Ovary (tissue), 9 donors: ENCODE measurements around the gene CD7. TPM values are rescaled to one million over a fixed set of nuclear protein-coding genes. Genes with fewer than 3 reads are reported as not detected.

Experiments used
- DNase-seq, 5 donors: peaks; one replicate each; pipeline ENCODE4 v3.0.0-alpha.2; 2019 to 2020
- H3K27ac ChIP-seq, 2 donors: fragments of 200-600 bp; one replicate each; pipeline versions ENCODE4 v1.5.1 to v1.8.0; 2019 to 2022
- H3K27me3 ChIP-seq: fragments of 200-600 bp; one replicate; pipeline ENCODE4 v1.8.0; 2022
- H3K36me3 ChIP-seq: fragments of 200-600 bp; sonication (generic); one replicate; pipeline ENCODE4 v1.5.1; 2019
- H3K4me1 ChIP-seq: one replicate; pipeline ENCODE4 v1.8.1; 2013; ENCODE audit warnings: mild to moderate bottlenecking, moderate library complexity; ENCODE audit not compliant: insufficient read depth
- H3K4me3 ChIP-seq: fragments of 200-600 bp; sonication (generic); one replicate; pipeline ENCODE4 v1.5.1; 2017
- H3K9me3 ChIP-seq, 2 donors: fragments of 200-600 bp in 1 of 2; sonication (generic) in 1 of 2; one replicate each; pipeline versions ENCODE4 v1.5.1 to v1.8.1; 2013 to 2019; ENCODE audit warnings: mild to moderate bottlenecking in 1 of 2, moderate library complexity in 1 of 2
- CTCF ChIP-seq, 3 donors: fragments of 450-650 bp in 2 of 3; fragments of 200-600 bp in 1 of 3; IDR thresholded peaks; one replicate each; pipeline versions ENCODE4 v1.5.1 to v1.8.0; 2016 to 2022; ENCODE audit warnings: antibody characterized with exemption in 3 of 3, mild to moderate bottlenecking in 1 of 3
- EP300 ChIP-seq: sonication (generic); formaldehyde crosslinking; IDR thresholded peaks from one replicate; pipeline ENCODE4 v1.6.1; 2017; ENCODE audit warnings: antibody characterized with exemption
- POLR2A ChIP-seq: fragments of 450-650 bp; IDR thresholded peaks from one replicate; pipeline ENCODE4 v1.6.1; 2017; ENCODE audit warnings: antibody characterized with exemption, mild to moderate bottlenecking, moderate library complexity
- WGBS, 3 donors: extraction: QIAGEN DNeasy Blood & Tissue Kit in 1 of 3; methylation state at CpG; one replicate each; pipeline versions ENCODE4 v1.1.5 to v1.1.7; 2013 to 2017; 5-methylcytosine and 5-hydroxymethylcytosine counted together
- intact Hi-C, 4 donors: fragments of 100-400 bp; cut with DNase I; formaldehyde crosslinking; loops; one replicate each; pipeline versions ENCODE4 v1.11.0 to v1.15.1; 2022 to 2023
- polyA plus RNA-seq, 2 donors: library from polyadenylated mRNA; stranded (reverse); fragments of 200-250 nt in 1 of 2; fragments of 350-450 nt in 1 of 2; fragmentation: Illumina TruSeq in 1 of 2; extraction: RNeasy Lipid Tissue Mini Kit (QIAGEN cat#74804) in 1 of 2; gene quantifications; one replicate each; pipeline ENCODE4 v1.2.3, GENCODE V29; 2013 to 2014
- total RNA-seq, 7 donors: library from RNA; depleted of rRNA in 2 of 7; stranded (reverse); fragments of >200 nt in 2 of 7; fragmentation: NEBNext Ultra II Directional in 3 of 7; extraction: Animal tissue kit (Norgen Biotek cat#: 25700) in 3 of 7; gene quantifications; one replicate each; pipeline versions ENCODE4 v1.1.0 to v1.2.4, GENCODE V29; 2016 to 2023
- donor health status: DM: no; HTN: no; CAD: no; lungs with moderate emphysema.
- donor health status: DM: no; HTN: no; CAD: no.
- donor health status: Bipolar disorder and iron deficiency.
- donor health status: DM: yes; HTN: yes; CAD: no.
- donor health status: DM: no; HTN: no; CAD: no.
- donor health status: DM: yes; HTN: yes; CAD: no.

The CD7 gene
- total and polyA plus RNA-seq, 9 donors, result 0.48 to 1.3 (median 1.1) TPM; not detected in 3

DNA sequence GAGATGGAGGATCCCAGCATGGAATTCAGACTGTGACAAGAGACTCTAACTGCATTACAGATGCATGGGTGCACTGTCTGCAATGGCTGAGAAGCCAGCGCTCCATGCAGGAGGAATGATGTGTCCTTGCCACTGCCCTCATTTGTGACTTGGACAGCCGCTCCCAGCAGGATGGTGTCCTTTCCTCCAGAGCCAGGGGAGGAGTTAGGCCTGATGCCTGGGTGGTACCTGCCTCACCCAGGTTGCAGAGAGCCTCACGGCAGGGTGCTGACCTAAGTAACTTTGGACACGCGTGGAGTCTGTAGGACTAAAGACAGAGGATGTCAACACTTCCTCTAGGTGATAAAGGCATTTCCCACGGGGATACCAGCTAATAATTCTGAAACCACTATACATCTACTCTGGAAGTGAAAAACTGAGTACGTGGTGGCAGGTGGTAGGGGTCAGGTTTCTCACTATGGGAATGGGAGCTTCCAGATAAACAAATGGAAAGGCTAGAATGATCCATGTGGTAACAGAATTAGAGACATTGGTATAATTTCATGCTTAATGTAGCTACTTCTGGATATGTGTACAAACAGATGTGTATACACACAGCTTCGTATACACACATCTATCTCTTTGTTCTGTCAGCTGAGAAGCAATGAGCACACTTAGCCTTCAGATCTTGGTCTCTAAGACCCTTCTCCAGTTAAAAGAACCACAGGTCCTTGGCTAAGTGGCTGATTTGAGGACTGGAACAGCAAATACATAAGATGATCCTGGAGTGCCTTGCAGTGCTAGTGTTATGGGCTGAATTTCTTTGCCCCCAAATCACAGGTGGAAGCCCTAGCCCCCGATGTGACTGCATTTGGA lies 30.2 kb downstream of the CD7 start:
- no peaks in the 10 kb centered on the region for H3K27me3 ChIP-seq
- DNase-seq, result no peak
- H3K9me3 ChIP-seq, result no peaks in the 10 kb centered on the region
- peaks cover 13% of the 10 kb centered on the region for H3K4me1 ChIP-seq
- no peak overlapping the region for H3K27ac ChIP-seq
- WGBS, 3 donors, result 92 to 93% (median 92%) methylated on average over 9 of the region's 9 CpGs
- no peak for TF ChIP-seq EP300
- no peak for TF ChIP-seq CTCF (IDR thresholded peaks at IDR 0.05)
- no peak for TF ChIP-seq POLR2A
- H3K4me3 ChIP-seq, result no peak overlapping the region
- H3K36me3 ChIP-seq, result no peaks in the 10 kb centered on the region
- intact Hi-C loops, result no loop called here

DNA sequence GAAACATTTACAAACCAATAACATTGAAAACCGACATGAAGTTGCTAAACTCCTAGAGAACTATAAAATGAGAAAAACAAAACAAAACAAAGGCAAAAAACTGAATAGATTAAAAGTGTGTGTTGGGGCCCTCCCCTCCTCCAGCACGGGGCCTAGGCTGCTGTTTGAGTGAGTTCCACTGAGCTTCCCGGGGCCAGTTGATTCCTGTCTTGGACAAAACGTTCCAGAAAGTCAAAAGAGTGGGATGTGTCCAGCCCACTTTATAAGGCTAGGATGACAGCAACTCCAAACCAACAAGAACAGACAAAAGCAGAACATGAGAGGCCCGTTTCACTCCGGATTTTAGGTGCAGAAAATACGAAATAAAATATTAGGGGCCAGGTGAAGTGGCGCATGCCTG lies 32.3 kb downstream of the CD7 start:
- no peaks in the 10 kb centered on the region for H3K27me3 ChIP-seq
- intact Hi-C loops, result no loop called here
- no peak for DNase-seq
- no peaks in the 10 kb centered on the region for H3K9me3 ChIP-seq
- no peaks in the 10 kb centered on the region for H3K36me3 ChIP-seq
- TF ChIP-seq CTCF (IDR thresholded peaks at IDR 0.05), result no peak
- TF ChIP-seq EP300, result no peak
- TF ChIP-seq POLR2A, result no peak
- peaks cover 9% of the 10 kb centered on the region for H3K4me1 ChIP-seq
- H3K4me3 ChIP-seq, result no peak overlapping the region
- H3K27ac ChIP-seq, result no peak overlapping the region
- WGBS, 3 donors, result 25 to 30% (median 25%) methylated on average over 8 of the region's 8 CpGs

DNA sequence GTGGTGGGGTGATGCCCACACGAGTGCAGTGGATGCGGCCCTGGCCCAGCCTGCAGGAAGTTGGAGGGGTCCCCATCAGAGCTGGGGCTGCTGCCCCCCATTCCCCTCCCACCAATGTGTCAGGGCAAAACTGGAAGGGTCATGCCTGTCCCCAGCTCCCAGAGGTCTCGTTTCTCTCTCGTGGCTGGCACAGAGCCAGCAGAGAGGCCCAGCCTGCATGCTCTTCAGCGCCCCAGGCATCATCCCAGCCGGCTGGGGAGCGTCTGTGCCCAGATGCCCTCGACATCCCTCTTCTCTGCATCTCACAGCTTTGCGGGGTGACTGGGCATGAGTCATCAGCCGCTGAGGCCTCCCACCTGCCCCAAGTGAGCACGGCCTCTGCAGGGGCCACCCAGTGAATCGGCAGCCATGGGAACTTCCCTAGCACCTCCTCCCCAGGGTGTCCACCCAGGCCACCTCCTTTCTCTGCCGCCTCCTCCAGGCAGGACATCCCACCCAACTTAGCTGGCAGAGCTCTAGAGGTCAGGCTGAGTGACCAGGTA lies 34.1 kb downstream of the CD7 start:
- H3K36me3 ChIP-seq, result no peaks in the 10 kb centered on the region
- TF ChIP-seq CTCF (IDR thresholded peaks at IDR 0.05) (no peak), EP300 (no peak)
- H3K9me3 ChIP-seq, result no peaks in the 10 kb centered on the region
- H3K27me3 ChIP-seq, result no peaks in the 10 kb centered on the region
- no peak overlapping the region for H3K4me3 ChIP-seq
- WGBS, 3 donors, result 29 to 32% (median 30%) methylated on average over 13 of the region's 13 CpGs
- no peak for DNase-seq
- H3K27ac ChIP-seq, result no peak overlapping the region
- peaks cover 7% of the 10 kb centered on the region for H3K4me1 ChIP-seq
- intact Hi-C loops, result no loop called here

- H3K9me3 ChIP-seq, result no peaks in the 10 kb centered on the region
These were observed 34.9 kb downstream of the CD7 start for GRCh38 chr17:82282239-82283207.

More at GRCh38 chr17:82282239-82283207, 34.9 kb downstream of the CD7 start:
- DNase-seq, result no peak
- peaks cover under 1% of the 10 kb centered on the region for H3K4me1 ChIP-seq
- H3K4me3 ChIP-seq, result no peak overlapping the region
- no peak for TF ChIP-seq POLR2A
- no peak for TF ChIP-seq CTCF (IDR thresholded peaks at IDR 0.05)
- TF ChIP-seq EP300, result no peak
- no peak overlapping the region for H3K27ac ChIP-seq
- intact Hi-C loops, result no loop called here
- H3K27me3 ChIP-seq, result no peaks in the 10 kb centered on the region
- no peaks in the 10 kb centered on the region for H3K36me3 ChIP-seq
- WGBS, 3 donors, result 79 to 87% (median 84%) methylated on average over 21 to 25 of the region's 25 CpGs
